Left lung (tissue), 10 donors: Measurements from ENCODE around the gene GRIK2. TPM values are rescaled to one million over a fixed set of nuclear protein-coding genes. Genes with fewer than 3 reads are reported as not detected.

ENCODE experiments used
- ATAC-seq: fragments of 200-7000 bp; cut with Tn5 transposase; one replicate; pipeline ENCODE4 v1.9.1; 2020; ENCODE audit warnings: moderate library complexity
- DNase-seq, 4 donors: peaks; one replicate each; pipeline ENCODE4 v3.0.0-alpha.2; 2013 to 2020
- H3K27ac ChIP-seq, 2 donors: fragments of 200-600 bp; sonication (generic) in 1 of 2; one replicate each; pipeline versions ENCODE4 v1.5.0 to v1.8.0; 2020 to 2021
- H3K27me3 ChIP-seq, 2 donors: fragments of 200-600 bp; sonication (generic) in 1 of 2; one replicate each; pipeline versions ENCODE4 v1.5.0 to v1.8.0; 2020 to 2021
- H3K36me3 ChIP-seq, 2 donors: fragments of 200-600 bp; sonication (generic) in 1 of 2; one replicate each; pipeline versions ENCODE4 v1.5.0 to v1.8.0; 2020 to 2021
- H3K4me1 ChIP-seq, 2 donors: fragments of 200-600 bp; one replicate each; pipeline ENCODE4 v1.8.0; 2021
- H3K4me3 ChIP-seq, 2 donors: fragments of 200-600 bp; sonication (generic) in 1 of 2; one replicate each; pipeline versions ENCODE4 v1.5.0 to v1.8.0; 2020 to 2021; ENCODE audit warnings: mild to moderate bottlenecking in 1 of 2
- H3K9me3 ChIP-seq, 2 donors: fragments of 200-600 bp; sonication (generic) in 1 of 2; one replicate each; pipeline versions ENCODE4 v1.5.0 to v1.8.0; 2020 to 2021
- CTCF ChIP-seq, 2 donors: fragments of 200-600 bp; sonication (generic) in 1 of 2; IDR thresholded peaks; one replicate each; pipeline versions ENCODE4 v1.5.0 to v1.8.0; 2021; ENCODE audit warnings: antibody characterized with exemption in 2 of 2
- intact Hi-C, 2 donors: fragments of 100-400 bp; cut with DNase I; formaldehyde crosslinking; loops; one replicate each; pipeline versions ENCODE4 v1.11.2 to v1.14.2; 2022
- polyA plus RNA-seq, 6 donors: library from polyadenylated mRNA; unstranded; fragments of 120-200 nt; gene quantifications; one replicate each; pipeline ENCODE4 v1.2.1, GENCODE V29; 2013; ENCODE audit not compliant: insufficient read length in 6 of 6
- total RNA-seq, 2 donors: library from RNA; stranded (reverse); fragmentation: NEBNext Ultra II Directional; extraction: Animal tissue kit (Norgen Biotek cat#: 25700); gene quantifications; one replicate each; pipeline ENCODE4 v1.2.1, GENCODE V29; 2021
- donor health status: DM: no; HTN: yes; CAD: no.
- donor health status: DM: no; HTN: no; CAD: no.

The GRIK2 gene
- total and polyA plus RNA-seq, 8 donors = 0.24 to 0.98 (median 0.67) TPM

GRCh38 chr6:102038964-102039363 lies 645.5 kb downstream of the GRIK2 start:
- no peaks in the 10 kb centered on the region for H3K27me3 ChIP-seq
- H3K27ac ChIP-seq = no peak overlapping the region
- TF ChIP-seq CTCF (IDR thresholded peaks at IDR 0.05) = no peak
- no peaks in the 10 kb centered on the region for H3K36me3 ChIP-seq
- no peak overlapping the region for H3K4me3 ChIP-seq
- ATAC-seq (no peak), DNase-seq (no peak)
- no peaks in the 10 kb centered on the region for H3K9me3 ChIP-seq
- no peaks in the 10 kb centered on the region for H3K4me1 ChIP-seq
- intact Hi-C loops = no loop called here

DNA sequence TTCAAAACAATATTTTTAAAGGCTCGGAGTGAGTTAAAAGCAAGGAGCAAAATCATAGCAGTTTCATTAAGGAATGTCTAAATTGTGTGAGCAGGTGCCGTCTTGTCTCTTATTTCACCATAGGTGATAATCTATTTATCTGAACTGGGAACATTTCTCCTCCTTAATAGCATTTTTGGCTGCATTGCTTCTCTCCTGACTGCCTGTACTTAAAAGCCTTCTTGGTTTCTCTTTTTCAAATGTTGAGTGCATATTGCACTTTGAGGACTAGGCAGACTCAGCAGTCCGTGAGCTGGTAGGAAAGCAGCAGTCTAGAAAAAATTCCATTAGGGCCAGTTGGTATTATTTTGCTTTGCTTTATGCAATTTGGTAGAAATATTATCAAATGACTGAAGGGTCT lies 645.9 kb downstream of the GRIK2 start:
- no peaks in the 10 kb centered on the region for H3K27me3 ChIP-seq
- H3K27ac ChIP-seq = no peak overlapping the region
- ATAC-seq (no peak), DNase-seq (no peak)
- H3K4me3 ChIP-seq = no peak overlapping the region
- intact Hi-C loops = no loop called here
- no peak for TF ChIP-seq CTCF (IDR thresholded peaks at IDR 0.05)
- H3K4me1 ChIP-seq = no peaks in the 10 kb centered on the region
- no peaks in the 10 kb centered on the region for H3K36me3 ChIP-seq
- no peaks in the 10 kb centered on the region for H3K9me3 ChIP-seq

DNA sequence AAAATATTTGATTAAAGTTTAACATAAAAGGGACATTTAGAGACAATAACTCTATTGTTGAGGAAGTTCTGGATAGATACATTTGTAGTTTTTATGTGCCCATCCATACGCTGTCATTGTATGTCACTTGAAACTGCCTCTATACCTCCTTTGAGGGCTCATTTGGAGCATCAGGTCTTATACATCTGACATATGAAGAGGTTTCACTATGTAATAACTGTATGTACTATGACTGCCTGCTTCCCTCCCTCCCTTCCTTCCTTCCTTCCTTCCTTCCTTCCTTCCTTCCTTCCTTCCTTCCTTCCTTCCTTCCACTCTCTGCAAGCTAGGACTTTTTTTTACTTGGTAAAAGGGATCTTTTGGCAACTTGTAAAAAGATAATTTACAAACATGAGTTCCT lies 657.5 kb downstream of the GRIK2 start:
- intact Hi-C loops = no loop called here
- Histone ChIP-seq H3K27ac (no peak overlapping the region), H3K4me1 (no peaks in the 10 kb centered on the region), H3K9me3 (no peaks in the 10 kb centered on the region), H3K36me3 (no peaks in the 10 kb centered on the region), H3K27me3 (no peaks in the 10 kb centered on the region), H3K4me3 (no peak overlapping the region)
- no peak for TF ChIP-seq CTCF (IDR thresholded peaks at IDR 0.05)
- ATAC-seq (no peak), DNase-seq (no peak)

DNA sequence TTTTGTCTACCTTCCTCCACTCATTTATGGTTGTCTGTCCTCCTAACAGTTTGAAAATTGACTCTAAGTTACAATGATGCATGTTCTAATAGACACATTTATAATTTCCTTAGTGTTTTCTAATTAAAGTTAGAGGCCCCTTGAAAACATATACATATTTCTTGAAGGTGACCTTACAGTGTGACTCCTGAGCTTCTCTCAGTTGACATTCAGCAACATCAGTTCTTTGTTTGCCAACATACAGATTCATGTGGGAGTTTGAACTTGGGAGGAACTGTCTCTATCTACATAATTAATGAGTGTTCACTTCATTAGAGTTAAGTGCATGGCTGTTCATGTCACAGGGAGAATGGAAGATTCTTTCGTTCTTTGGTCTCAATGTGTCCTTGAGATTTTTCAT lies 658.2 kb downstream of the GRIK2 start:
- no peaks in the 10 kb centered on the region for H3K27me3 ChIP-seq
- H3K9me3 ChIP-seq = no peaks in the 10 kb centered on the region
- no peaks in the 10 kb centered on the region for H3K4me1 ChIP-seq
- no peak for ATAC-seq
- H3K36me3 ChIP-seq = no peaks in the 10 kb centered on the region
- no peak for TF ChIP-seq CTCF (IDR thresholded peaks at IDR 0.05)
- intact Hi-C loops = no loop called here
- H3K4me3 ChIP-seq = no peak overlapping the region
- no peak for DNase-seq
- no peak overlapping the region for H3K27ac ChIP-seq

- Histone ChIP-seq H3K27me3 (no peaks in the 10 kb centered on the region), H3K4me3 (no peak overlapping the region), H3K27ac (no peak overlapping the region), H3K36me3 (no peaks in the 10 kb centered on the region), H3K4me1 (no peaks in the 10 kb centered on the region), H3K9me3 (no peaks in the 10 kb centered on the region)
- no peak for DNase-seq
- no peak for ATAC-seq
- TF ChIP-seq CTCF (IDR thresholded peaks at IDR 0.05) = no peak
- intact Hi-C loops = no loop called here
Observed at GRCh38 chr6:102064142-102064541, 670.6 kb downstream of the GRIK2 start.
